Thyroid gland (tissue), 4 donors: Measurements from ENCODE around the gene AKT2.

Source experiments
- CTCF ChIP-seq, 6 experiments: fragments of 200-600 bp in 3 of 6; fragments of 450-650 bp in 3 of 6; sonication (generic) in 3 of 6; IDR thresholded peaks; one replicate each; pipeline ENCODE4 v1.5.1; 2016 to 2019; ENCODE audit warnings: antibody characterized with exemption in 6 of 6, mild to moderate bottlenecking in 2 of 6, inconsistent platforms in 1 of 6, moderate library complexity in 1 of 6
- POLR2A ChIP-seq, 2 donors: fragments of 450-650 bp; IDR thresholded peaks; one replicate each; pipeline ENCODE4 v1.6.1; 2017; ENCODE audit warnings: antibody characterized with exemption in 2 of 2, mild to moderate bottlenecking in 2 of 2, moderate library complexity in 1 of 2

- TF ChIP-seq POLR2A (IDR thresholded peaks at IDR 0.05) = no peak
- no peak for TF ChIP-seq CTCF (IDR thresholded peaks at IDR 0.05)
These were observed 32.8 kb downstream of the AKT2 start for GRCh38 chr19:40252395-40252794.
